Activated naive CD4-positive, alpha-beta T cell treated with anti-CD3 and anti-CD28 coated beads, Interleukin-2, amount 50 U/mL, for 16 hours (primary cell): Measurements from ENCODE around the gene EGR1.
"Not testable (repeated sequence)": the region's sequence is repeated elsewhere in the genome, so short reads cannot be mapped to it uniquely, and the experiment has no call there.

Experiments used
- DNase-seq: peaks from one replicate; pipeline ENCODE4 v3.0.0-alpha.2; 2020

Gene EGR1

DNA sequence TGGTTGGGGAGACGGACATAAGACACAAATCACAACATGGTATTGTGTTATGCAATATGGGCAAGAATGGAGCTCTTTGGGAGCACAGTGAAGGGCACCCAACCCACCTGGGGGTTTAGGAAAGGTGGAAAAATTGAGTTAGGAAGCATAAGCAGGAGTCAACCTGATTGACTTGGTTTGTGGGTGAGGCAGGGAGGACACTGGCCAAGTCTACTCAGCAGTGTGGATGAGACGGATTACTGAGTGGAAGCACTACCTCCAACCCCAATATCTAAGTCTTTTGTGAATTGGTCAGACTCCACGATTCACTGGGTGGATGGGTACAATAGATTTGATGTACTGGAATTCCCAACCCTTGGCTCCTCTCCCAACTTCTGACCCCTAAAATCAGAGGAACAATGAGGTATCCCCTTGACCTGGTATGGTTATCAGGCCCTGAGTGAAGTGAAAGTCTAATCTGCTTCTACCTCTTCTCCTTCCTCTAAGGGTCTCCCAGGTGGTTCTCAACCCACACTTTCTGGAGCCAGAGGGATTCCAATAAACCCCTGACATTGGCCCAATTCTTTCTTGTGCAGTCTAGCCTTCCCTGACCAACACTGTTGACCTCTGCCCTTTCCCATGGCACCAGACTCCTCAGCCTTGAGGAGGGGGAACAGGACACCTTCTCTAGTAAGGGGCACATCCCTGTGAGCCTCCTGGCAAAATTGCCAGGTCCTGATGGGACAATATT lies 5.2 kb downstream of the EGR1 start:
- no peak for DNase-seq

DNA sequence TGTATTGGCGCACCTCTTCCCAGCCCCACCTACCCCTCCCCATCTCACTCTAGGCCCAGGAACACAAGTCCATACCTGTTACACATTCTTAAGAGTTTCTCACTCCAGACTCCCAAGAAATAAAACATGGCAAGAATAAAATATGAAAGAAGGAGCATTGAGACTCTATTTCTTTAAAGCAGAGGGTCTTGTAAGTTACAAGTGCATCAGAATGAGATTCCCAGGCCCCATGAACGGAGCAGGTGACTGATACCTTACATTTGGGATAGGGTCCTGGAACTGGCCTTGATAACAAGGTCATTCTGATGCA lies 5.7 kb downstream of the EGR1 start:
- no peak for DNase-seq

DNA sequence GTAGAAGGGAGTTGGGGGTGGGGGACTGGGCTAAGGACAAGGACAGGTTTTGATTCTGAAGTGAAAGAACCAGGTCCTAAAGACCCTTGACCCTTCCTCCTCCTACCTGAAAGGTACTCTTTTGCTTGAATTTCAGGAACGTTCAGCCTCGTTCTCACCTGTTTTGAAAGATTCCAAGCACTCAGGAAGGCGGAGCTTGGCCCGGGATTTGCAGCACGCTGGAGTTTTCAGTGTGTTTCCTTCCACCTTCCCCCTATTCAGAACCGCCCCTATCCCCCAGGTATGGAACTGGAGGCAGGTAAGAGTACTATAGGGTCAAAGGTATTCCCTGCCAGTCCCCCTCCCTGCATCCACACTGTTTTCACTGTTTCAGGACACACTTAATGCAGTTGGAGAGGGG lies 7.1 kb downstream of the EGR1 start:
- DNase-seq, result no peak

DNA sequence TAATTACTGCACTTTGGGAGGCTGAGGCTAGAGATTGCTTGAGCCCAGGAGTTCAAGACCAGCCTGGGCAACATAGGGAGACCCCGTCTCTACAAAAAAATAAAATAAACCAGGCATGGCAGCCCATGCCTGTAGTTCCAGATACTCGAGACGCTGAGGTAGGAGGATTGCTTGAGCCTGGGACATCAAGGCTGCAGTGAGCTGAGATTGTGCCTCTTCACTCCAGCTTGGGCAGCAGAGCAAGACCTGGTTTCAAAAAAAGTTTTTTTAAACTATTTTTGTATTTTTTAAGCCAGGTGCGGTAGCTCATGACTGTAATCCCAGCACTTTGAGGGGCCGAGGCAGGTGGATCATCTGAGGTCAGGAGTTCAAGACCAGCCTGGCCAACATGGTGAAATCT lies 7.9 kb downstream of the EGR1 start:
- not testable (repeated sequence) for DNase-seq

DNA sequence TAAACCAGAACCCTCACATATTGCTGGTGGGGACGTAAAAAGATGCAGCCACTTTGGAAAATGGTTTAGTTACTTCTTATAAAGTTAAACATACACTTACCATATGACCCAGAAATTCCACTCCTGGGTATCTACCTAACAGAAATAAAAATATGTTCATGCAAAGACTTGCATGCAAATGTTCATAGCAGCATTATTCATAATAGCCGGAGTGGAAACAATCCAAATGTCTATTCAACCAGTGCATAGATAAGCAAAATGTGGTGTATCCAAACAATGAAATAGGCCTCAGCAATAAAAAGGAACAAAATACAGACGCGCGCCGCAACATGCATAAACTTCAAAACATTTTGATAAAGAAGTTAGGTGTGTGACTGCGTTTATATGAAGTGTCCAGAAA lies 11.6 kb downstream of the EGR1 start:
- no peak for DNase-seq

DNA sequence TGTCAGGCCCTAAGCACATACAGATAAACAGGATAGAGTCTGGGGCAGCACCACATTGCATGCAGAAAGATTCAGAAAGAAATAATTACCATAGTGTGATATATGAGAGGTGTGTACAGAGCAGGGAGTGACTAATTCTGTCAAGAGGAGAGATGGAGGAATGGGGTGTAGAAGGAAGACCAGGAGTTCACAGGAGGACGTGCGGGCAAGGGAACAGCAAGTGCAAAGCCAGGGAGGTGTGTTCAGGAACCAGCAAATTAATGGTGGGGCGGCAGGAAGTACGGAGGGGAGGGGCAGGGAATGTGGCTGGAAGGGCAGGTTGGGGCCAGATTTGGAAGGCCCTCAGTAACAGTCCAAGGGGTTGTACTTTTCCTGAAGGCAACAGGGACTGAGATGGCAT lies 17.4 kb downstream of the EGR1 start:
- no peak for DNase-seq

DNA sequence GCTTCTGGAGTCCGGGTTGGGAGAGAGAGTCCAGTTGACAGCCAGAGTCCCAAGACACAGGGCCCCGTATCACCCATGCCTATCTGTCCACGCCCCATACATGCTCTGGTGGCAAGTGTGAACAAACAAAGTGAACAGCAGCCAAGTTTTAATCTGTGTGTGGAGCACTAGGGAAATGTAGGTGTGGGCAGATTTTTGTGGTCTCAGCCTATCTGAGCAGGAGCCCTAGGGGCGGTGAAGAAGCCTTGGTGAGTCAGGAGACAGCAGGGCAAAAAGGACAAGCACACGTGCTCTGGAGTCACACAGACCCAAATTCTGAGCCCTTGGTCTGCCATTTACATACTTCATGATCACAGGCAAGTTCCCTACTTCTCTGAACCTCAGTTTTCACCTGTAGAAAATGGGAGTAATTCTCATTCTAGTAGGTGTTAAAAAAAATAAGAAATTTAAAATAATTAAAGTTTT lies 23.2 kb downstream of the EGR1 start:
- no peak for DNase-seq

DNA sequence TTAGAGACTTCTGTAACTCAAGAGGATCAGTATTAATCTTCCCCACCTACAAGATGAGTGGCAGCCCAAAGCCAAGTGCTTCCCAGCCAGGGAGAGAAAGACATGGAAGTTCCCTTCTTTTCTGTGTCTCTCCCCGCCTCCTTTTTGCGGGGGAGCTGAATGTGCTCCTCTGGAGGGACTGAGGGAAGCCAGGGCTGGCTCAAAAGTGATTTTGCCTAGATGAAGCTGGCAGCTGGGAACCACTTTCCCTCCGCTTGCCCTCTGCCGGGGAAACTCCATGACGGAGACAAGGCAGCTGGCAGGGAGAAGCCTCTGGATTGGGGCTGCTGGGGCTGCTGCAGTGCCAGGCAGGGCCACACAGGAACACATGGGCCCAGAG lies 24.4 kb downstream of the EGR1 start:
- DNase-seq, result no peak

DNA sequence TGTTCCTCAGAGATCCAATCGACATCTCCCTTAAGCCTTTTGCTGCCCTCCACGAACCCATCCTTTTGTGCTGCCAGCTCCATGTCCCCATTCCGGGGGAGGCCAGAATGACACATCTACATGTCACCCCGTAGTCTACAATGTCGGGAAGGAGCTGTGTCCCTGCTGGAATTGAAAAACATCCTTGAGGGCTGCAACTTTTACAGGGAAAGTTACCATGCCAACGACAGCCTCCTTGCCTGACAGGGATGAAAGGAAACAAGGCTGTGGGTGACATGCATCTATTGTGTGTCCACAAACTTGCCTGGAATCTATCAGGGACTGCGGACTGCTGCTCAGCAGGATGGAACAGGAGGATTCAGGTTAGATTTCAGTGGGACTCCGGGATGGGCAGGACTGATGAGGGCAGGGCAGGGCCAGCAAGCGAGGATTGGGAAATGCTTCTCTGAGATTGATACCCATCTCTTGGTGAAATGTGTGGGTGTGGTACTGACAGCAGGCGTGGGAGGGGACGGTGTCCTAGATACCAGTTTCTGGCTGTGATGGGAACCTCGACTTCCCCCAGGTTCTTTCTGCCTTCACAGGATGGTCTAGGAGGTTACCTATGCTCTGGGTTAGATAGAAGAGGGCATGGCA lies 25.5 kb downstream of the EGR1 start:
- DNase-seq, result no peak

DNA sequence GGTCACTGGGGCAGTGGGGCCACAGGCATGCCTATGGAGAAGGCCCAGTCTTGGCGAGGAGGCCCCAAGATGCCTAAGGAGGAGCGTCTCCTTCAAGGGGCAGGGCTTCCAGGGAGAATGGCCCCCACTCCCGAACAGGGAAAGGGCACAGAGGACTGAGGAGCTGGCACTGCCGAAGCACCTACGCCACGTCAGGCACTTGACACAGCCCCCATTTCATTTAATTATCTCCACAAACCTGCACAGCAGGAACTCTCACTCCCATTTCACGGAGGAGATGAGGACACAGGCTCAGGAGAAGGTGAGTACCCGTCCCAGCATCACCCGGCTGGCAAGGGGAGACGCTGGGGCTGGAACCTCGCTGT lies 26.0 kb downstream of the EGR1 start:
- no peak for DNase-seq

DNA sequence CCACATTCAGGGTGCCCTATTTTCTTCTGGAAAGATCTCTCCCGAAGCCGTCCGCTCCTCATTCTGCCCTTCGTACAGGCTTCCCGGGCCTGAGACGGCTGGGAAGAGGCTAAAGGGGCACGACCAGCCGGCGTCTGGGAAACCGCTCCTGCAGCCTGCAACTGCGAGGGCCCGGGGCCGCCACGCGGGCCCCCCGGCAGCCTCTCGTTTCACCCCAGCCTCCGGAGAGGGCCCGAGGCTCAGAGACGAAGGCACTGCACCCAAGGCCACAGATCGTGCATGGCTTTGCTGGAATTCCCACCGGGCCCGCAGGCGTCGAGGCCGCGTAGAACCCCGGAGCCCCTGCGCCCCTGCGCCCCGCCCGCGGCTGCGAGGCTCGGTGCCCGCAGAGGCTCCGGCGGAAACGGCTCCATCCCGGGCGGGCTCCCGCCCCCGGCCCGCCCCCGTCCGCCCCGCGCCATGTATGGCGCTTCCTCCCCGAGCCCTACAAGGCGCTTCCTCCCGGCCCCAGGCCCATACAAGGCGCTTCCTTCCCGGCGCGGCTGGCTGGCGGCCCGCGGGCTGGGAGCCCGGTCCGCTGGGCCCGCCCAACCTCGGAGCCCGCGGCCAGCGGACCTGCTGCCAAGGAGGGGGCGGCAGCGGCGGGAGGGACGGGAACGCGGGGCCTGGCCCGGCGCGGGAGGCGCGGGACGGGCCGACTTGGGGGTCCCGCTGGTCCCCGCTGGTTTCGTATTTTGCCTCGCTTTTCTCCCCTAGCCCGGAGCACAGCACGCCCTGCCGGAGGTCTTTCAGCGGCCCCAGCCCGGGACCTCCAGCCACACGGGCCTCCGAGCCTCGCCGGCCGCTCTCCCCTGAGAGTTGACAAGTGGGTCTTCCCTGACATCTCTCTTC lies 26.6 kb downstream of the EGR1 start:
- DNase-seq, result peak; percentile 85

DNA sequence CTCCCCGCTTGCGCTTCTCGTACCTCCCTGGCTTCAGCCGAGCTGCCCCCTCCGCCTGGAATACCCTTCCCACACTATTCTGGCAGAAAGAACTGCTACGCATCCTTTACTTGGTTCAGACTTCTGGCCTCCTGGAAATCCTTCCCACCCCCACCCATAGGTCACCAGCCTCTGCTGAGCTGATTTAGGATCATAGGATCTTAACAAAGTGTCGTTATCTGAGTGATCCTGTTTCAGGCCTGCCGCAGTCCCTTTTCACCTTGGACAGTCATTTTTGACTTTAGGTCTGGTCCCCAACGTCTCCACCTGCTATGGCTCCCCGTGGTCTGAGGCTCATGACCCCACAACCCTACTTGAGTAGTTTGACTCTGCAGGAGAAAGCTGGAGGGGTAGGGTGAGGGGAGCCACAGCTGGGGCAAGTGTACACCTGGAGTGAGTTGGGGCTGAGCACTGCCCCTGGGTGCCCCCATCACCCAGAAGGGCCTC lies 27.3 kb downstream of the EGR1 start:
- no peak for DNase-seq

DNA sequence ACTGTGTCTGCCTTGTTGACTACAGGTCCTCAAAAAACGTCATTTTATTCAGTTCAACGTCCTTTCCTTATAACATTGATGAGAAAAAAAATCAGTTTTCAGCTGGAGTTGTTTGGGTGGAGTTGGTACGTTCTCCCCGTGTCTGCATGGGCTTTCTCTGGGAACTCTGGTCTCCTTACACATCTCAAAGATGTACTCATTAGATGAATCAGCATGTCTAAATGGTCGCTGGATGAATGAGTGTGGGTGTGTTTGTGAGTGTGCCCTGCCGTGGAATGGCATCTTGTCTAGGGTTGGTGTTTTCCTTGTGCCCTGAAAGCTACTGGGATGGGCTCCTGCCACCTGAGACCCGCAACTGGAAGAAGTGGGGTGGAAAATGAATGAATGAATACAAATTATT lies 30.1 kb downstream of the EGR1 start:
- no peak for DNase-seq

DNA sequence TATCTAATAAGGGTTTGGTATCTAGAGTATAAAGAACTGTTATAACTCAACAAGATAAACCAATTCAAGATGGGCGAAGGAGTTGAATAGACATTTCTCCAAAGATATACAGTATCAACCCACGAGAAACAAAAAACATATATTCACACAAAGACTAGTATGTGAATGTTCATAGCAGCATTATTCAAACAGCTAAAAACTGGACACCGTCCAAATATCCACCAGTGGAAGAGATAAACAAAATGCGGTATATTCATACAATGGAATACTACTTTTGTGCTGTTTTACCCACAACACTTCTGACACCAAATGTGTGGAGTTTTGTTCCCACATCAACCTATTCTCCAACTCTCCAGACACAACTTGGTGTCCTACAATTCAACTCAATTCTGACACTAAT lies 33.1 kb downstream of the EGR1 start:
- DNase-seq, result no peak

DNA sequence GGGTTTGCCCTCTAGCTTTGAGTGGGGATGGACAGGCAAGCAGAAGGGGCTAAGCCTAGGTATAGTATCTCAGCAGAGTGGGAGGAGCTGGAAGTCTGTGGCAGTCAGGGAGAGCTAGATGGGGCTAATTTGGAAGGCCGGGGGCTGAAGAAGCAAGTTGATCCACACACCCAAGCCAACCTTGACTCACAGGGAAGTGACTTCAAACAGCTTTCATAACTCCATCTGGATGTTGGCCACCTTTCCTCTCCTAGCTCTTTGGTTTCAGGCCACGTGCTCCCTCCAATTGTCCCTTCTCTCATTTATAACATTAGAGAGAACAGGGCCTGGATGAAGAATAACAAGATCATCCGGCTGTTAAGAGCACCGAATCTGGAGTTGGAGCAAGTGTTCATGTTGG lies 36.8 kb downstream of the EGR1 start:
- DNase-seq, result no peak

DNA sequence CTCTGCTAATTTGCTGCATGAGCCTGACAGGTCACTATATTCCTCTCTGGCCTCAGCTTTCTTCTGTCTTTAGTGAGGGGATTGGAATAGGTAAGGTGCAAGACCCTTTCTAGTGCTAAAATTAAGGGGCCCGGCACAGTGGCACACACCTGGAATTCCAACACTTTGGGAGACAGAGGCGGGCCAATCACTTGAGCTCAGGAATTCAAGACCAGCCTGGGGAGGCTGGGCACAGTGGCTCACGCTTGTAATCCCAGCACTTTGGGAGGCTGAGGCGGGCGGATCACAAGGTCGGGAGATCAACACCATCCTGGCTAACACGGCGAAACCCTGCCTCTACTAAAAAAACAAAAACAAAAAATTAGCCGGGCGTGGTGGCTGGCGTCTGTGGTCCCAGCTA lies 37.2 kb downstream of the EGR1 start:
- no peak for DNase-seq

DNA sequence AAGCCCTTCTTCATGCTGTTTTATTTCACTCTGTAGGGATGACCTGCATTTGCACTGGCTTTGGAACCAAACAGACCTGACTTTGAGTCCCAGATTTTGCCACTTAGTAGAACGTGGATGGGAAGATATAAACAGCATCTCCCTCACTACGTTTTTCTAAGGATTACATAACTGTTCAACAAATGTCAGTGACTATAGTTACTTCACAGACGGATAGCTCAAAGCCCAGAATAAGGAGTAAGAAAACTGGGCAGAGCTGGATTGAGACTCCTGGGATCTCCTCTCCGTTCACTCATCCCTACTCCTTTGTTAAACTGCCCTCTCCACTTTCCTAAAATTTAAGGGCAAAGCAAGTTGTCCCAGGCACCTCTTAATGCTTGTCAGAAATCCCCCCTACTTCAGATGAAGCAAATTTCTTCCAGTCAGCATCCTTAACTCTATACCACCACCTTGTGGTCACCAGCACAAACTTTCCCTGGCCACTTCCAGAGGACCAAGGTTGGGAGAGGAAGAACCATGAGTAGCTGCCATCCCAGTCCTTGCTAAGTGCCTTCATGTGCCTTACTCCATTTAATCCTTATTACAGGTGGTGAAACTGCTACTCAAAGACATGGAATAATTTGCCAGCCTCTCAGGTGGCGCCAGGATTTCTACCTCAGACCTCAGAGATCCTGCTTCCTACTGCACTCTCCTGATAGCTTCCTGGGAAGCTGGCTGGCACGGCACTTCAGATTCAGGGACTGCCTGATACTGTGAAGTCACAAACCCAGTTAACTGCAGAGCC lies 38.4 kb downstream of the EGR1 start:
- DNase-seq, result no peak

DNA sequence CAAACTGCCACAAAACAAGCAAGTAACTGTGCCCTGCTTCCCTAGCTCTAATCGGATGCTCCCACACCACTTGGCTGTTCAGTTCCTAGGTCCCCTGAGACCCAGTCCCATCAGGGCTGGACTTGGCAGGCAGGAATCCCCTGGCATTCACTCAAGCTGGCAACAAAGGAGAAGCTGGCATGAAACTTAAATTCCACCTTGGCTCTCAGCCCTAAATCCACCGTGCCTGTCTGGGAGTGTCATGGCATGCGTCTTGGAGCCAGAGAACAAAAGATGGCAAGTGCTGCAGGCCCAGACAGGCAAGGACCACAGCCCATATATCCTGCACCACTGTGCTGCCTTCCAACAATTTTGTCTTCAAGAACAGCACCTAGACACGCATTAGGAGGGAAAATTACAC lies 39.5 kb downstream of the EGR1 start:
- no peak for DNase-seq

DNA sequence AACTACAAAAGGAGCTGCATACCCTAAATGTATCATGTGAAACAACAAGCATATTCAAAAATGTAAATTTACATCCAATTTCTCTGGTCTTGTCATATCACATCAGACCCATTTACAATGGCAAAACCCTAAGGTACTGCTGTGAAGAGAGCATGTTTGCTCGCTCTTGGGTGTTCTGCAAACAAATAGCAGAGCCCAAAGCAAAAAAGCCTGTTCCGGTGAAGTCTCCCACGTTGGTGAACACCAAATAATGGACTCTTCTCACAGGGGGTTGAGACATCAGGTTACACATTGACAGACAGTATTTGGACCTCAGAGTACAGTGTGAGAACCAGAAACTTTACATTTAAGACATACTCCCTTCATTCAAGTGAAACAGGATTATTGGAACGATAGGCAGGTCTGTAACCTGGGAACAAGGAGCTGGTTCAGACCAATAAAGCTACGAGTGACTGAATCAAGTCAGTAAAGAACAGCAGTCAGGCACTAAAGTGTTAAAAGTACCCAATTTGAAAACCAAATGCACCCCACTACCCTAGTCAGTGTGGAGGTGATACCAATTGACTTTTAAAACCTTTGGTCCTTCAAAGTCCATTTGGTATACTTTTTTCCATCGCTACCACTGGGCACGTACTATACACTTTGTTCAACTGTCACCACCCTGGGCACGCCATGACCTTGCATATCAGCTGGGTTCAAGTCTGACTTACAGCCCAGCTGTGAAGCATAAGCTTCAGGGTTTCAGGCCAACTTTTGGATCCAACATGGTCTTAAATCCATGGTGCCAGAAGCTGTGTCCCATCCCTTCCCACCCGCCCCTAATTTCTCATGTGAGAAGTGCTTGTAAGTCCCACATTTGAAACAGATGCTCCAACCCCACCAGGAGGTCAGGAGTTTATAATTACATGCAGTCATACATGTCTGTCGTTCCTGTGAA lies 41.4 kb downstream of the EGR1 start:
- DNase-seq, result no peak

DNA sequence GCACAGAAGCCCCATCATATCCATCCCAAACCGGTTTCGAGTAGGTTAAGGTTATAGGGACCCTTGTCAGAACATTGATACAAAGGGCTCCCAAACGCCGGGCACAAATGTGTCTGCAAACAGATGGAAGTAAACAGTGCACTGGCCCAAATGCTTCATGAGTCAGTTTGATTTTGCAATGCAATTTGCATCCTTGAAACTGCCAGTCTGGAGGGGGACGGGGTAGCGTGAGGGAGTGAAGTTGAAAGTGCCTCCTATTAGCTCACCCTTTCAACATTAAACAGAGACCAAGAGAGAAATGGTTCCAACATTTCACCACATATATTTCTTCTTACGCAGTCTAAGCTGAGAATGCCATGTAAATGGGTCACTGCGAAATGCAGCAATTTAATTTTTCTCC lies 42.2 kb downstream of the EGR1 start:
- not testable (repeated sequence) for DNase-seq

DNA sequence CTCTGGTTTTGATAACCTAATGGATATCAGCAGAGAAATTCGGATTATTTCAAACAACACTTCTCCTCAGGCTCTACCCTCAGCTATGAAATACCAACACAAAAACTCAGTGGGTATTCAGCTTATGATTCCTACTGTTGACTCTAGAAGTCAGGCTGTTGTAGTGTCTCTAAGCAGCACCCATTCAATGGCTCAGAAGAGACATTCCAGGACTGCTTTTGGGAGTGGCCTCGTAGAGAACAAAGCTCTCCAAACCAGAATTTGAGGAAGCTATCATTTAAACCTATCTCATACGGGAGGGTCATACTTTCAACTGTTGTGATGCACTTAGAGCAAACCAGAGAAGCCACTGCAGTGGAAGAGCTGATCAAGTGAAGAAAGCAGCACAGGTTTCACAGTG lies 43.7 kb downstream of the EGR1 start:
- DNase-seq, result no peak

DNA sequence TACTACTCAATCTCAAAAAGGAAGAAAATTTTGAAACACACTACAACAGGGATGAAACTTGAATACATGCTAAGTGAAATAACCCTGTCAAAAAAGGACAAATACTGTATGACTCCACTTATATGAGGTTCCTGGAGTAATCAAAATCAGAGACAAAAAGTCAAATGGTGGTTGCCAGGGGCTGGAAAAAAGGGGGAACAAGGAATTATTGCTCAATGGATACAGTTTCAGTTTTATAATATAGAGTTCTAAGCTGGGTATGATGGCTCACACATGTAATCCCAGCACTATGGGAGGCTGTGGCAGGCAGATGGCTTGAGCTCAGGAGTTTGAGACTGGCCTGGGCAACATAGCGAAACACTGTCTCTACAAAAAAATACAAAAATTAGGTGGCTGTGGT lies 48.7 kb downstream of the EGR1 start:
- DNase-seq, result no peak
